Measurements from ENCODE around the gene CC2D1B. TPM values are rescaled to one million over a fixed set of nuclear protein-coding genes. Genes with fewer than 3 reads are reported as not detected.

The CC2D1B gene
- total RNA-seq, 2 donors from 2014 or later = 23.6 to 48.5 TPM

DNA sequence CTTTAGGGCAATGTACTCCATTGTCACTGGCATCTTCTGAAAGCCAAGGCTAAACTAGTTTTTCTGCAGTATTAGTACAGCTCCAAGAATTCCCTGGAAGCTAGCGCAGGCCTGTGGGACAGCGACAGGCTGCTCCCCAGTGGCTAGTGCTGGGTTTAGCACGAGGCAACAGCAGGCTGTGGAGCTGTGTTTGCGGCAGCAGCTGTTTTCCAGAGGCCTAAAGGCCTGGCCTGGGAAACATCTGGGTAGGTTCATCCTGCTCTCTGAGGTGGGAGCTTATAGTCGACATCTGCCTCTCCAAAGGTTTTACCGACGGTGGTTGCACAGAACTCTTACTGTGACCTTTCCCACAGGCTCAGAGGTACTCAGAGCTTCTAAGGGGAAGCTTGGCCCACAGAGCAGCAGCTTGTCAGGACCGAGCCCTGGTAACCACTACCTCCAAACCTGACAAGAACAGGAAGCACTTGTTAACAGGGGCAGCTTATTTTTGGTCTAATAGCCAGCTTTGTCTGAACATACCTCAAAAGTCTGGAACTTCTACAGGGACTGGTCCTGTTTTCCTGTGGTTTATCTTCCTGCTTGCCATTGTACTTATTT is 17.2 kb downstream of the CC2D1B start:
- DNase-seq (peak in 1 of 4 donors; percentile 23), ATAC-seq (no peak)
- intact Hi-C loops (cut with DNase I) = no loop called here

DNA sequence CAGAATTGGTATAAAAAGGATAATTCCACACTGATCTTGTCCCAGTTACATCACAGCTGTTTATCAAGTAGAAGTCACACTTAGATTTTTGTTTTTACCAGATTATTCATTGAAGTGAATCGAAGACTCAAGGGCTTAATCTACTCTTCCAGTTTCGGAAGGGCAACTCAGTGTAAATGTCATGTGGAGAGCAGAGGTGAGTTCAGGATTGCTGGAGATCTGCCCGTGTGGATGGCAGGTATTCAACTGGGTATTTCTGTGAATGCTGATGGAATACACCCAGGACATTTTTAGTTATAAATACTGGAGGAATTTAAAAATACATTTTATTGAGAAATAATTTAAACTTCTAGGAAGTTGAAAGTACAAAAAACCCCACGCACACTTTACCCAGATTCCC is 19.4 kb downstream of the CC2D1B start:
- no peaks in the 10 kb centered on the region for H3K4me1 ChIP-seq
- no peak overlapping the region for H3K27ac ChIP-seq
- intact Hi-C loops (cut with DNase I) = no loop called here
- H3K27me3 ChIP-seq = no peaks in the 10 kb centered on the region
- no peaks in the 10 kb centered on the region for H3K9me3 ChIP-seq
- no peak for TF ChIP-seq POLR2A (IDR thresholded peaks at IDR 0.05)
- TF ChIP-seq, protein P1, sequence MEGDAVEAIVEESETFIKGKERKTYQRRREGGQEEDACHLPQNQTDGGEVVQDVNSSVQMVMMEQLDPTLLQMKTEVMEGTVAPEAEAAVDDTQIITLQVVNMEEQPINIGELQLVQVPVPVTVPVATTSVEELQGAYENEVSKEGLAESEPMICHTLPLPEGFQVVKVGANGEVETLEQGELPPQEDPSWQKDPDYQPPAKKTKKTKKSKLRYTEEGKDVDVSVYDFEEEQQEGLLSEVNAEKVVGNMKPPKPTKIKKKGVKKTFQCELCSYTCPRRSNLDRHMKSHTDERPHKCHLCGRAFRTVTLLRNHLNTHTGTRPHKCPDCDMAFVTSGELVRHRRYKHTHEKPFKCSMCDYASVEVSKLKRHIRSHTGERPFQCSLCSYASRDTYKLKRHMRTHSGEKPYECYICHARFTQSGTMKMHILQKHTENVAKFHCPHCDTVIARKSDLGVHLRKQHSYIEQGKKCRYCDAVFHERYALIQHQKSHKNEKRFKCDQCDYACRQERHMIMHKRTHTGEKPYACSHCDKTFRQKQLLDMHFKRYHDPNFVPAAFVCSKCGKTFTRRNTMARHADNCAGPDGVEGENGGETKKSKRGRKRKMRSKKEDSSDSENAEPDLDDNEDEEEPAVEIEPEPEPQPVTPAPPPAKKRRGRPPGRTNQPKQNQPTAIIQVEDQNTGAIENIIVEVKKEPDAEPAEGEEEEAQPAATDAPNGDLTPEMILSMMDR (IDR thresholded peaks at IDR 0.05) = no peak
- DNase-seq = no peak
- no peaks in the 10 kb centered on the region for H3K36me3 ChIP-seq (replicated peaks in 1 of 2; ENCODE audit: insufficient read depth in 1 of 2, low read depth in 2 of 2)
- ATAC-seq = no peak
- no peak overlapping the region for H3K4me3 ChIP-seq
- 83 to 88% methylated on average over 4 of the region's 4 CpGs for WGBS, 2 donors

More for the DNA sequence above, 17.2 kb downstream of the CC2D1B start:
- Histone ChIP-seq H3K36me3 (replicated peaks in 1 of 2; ENCODE audit: insufficient read depth in 1 of 2, low read depth in 2 of 2) (peaks cover 0 to 10% of the 10 kb centered on the region in 2 donors), H3K27me3 (no peaks in the 10 kb centered on the region), H3K27ac (no peak overlapping the region), H3K4me3 (no peak overlapping the region), H3K9me3 (no peaks in the 10 kb centered on the region), H3K4me1 (no peaks in the 10 kb centered on the region)
- no peak for TF ChIP-seq POLR2A (IDR thresholded peaks at IDR 0.05)
- WGBS, 2 donors = 66 to 77% methylated on average over 8 of the region's 8 CpGs

DNA sequence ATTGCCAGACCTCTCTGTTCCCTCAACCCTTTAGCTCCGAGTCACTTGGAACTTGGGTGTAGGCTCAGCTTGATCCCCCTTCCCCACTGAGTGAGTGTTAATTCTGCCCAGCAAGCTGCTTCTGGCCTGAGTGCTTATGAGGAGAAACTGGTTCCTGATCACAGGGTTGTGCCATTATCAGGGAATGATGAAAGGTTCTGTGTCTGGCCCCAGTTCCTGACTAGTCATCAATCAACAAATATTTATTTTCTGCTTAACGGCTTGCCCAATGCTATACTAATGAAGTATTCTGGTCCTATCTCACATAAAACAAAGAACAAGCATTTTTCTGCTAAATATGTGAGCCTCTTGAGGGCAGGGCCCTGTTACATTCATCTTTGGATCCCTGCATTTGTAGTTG is 20.8 kb downstream of the CC2D1B start:
- Histone ChIP-seq H3K4me1 (no peaks in the 10 kb centered on the region), H3K27me3 (no peaks in the 10 kb centered on the region), H3K9me3 (no peaks in the 10 kb centered on the region), H3K27ac (no peak overlapping the region), H3K36me3 (replicated peaks in 1 of 2; ENCODE audit: insufficient read depth in 1 of 2, low read depth in 2 of 2) (no peaks in the 10 kb centered on the region), H3K4me3 (no peak overlapping the region)
- TF ChIP-seq POLR2A (IDR thresholded peaks at IDR 0.05) = no peak
- TF ChIP-seq, protein P1 (IDR thresholded peaks at IDR 0.05) = no peak
- no peak for DNase-seq
- ATAC-seq = no peak
- 40 to 46% methylated on average over 2 of the region's 2 CpGs for WGBS, 2 donors
- intact Hi-C loops (cut with DNase I) = no loop called here

DNA sequence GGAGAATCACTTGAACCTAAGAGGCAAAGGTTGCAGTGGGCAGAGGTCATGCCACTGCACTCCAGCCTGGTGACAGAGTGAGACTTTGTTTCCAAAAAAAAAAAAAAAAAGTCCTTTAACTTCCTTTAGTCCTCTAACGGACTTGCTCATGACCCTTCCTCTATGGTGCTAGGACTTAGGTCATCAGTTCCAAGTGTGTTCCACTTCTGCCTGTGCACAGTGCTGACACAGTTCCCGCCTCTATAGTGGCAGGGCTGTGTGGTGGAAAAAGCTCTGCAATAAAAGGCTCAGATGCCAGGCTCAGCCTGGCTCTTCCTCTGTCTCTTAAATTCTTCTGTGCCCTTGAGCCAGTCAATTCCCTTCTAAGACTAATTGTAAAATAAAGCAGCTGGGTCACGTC is 22.0 kb downstream of the CC2D1B start:
- intact Hi-C loops (cut with DNase I) = no loop called here
- H3K4me1 ChIP-seq = no peaks in the 10 kb centered on the region
- H3K27me3 ChIP-seq = no peaks in the 10 kb centered on the region
- no peak for TF ChIP-seq POLR2A (IDR thresholded peaks at IDR 0.05)
- TF ChIP-seq, protein P1 (IDR thresholded peaks at IDR 0.05) = no peak
- H3K36me3 ChIP-seq (replicated peaks in 1 of 2; ENCODE audit: insufficient read depth in 1 of 2, low read depth in 2 of 2) = no peaks in the 10 kb centered on the region
- ATAC-seq (no peak), DNase-seq (no peak)
- H3K9me3 ChIP-seq = no peaks in the 10 kb centered on the region
- no peak overlapping the region for H3K4me3 ChIP-seq
- WGBS, 2 donors = 86 to 89% methylated on average over 3 of the region's 3 CpGs
- no peak overlapping the region for H3K27ac ChIP-seq

DNA sequence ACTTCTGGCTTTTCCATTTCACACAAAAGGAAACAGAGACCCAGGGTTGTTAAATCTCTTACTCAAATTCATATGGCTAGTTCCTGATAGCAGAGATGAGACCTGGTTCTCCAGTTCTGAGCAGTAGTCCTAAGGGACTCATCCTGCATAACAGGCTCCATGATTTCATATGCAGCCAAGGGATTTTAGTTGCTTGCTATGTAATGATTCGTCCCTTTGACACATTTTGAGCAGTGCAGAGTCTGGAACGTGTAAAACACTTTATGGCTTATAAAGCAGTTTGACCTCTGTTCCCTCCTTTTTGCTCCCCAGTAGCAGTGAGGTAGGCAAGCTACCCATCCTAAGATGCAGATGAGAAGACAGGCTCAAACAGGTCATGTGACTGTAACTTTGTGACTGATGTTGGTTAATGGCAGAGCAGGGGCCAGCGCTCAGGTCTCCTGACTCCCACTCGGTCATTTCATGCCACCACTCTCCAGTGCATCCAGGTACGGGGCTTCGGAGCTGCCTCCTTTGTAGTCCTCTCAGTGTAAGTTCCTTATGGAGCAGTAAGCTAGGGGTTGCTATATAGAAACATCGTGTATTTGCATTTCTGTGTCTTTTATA is 24.2 kb downstream of the CC2D1B start:
- Histone ChIP-seq H3K27me3 (no peaks in the 10 kb centered on the region), H3K36me3 (replicated peaks in 1 of 2; ENCODE audit: insufficient read depth in 1 of 2, low read depth in 2 of 2) (no peaks in the 10 kb centered on the region), H3K4me1 (no peaks in the 10 kb centered on the region), H3K9me3 (no peaks in the 10 kb centered on the region), H3K27ac (no peak overlapping the region), H3K4me3 (no peak overlapping the region)
- intact Hi-C loops (cut with DNase I) = no loop called here
- WGBS, 2 donors = 76 to 100% methylated on average over 5 to 7 of the region's 7 CpGs
- DNase-seq = no peak
- no peak for ATAC-seq
- TF ChIP-seq, protein P1 (IDR thresholded peaks at IDR 0.05) = no peak
- no peak for TF ChIP-seq POLR2A (IDR thresholded peaks at IDR 0.05)

Data from body of pancreas (tissue), 4 donors.